ENCODE results near the gene DAB1. TPM values are rescaled to one million over a fixed set of nuclear protein-coding genes. Genes with fewer than 3 reads are reported as not detected.
A peak's percentile ranks its signal among the peaks of the same experiment; 100 is the strongest.

Gene DAB1
- total RNA-seq, 1 donor from 2014 or later, result 14.0 TPM

DNA sequence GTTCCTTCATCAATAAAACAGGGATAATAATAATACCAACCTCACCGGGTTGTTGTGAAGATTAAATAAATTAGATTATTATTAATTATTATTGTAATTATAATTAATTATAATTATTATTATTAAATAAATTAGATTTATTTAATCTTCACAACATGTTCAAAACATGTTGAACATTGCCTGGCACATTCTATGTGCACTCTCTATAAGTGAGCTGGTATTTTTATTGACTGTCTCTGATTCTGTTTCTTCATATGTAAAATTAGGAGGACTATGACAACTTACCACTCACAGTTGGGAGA is 457.2 kb downstream of the DAB1 start:
- Mint-ChIP-seq H3K4me1 (peaks cover 4% of the 10 kb centered on the region), H3K4me3 (no peak overlapping the region), H3K36me3 (ENCODE audit: low read depth) (no peaks in the 10 kb centered on the region), H3K9me3 (peaks cover 3% of the 10 kb centered on the region), H3K27ac (ENCODE audit: unreplicated experiment) (no peak overlapping the region), H3K27me3 (ENCODE audit: low read depth) (no peaks in the 10 kb centered on the region)
- TF ChIP-seq, protein P1, sequence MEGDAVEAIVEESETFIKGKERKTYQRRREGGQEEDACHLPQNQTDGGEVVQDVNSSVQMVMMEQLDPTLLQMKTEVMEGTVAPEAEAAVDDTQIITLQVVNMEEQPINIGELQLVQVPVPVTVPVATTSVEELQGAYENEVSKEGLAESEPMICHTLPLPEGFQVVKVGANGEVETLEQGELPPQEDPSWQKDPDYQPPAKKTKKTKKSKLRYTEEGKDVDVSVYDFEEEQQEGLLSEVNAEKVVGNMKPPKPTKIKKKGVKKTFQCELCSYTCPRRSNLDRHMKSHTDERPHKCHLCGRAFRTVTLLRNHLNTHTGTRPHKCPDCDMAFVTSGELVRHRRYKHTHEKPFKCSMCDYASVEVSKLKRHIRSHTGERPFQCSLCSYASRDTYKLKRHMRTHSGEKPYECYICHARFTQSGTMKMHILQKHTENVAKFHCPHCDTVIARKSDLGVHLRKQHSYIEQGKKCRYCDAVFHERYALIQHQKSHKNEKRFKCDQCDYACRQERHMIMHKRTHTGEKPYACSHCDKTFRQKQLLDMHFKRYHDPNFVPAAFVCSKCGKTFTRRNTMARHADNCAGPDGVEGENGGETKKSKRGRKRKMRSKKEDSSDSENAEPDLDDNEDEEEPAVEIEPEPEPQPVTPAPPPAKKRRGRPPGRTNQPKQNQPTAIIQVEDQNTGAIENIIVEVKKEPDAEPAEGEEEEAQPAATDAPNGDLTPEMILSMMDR (conservative IDR thresholded peaks at IDR 0.05), result no peak
- DNase-seq (ENCODE audit: low read depth, low spot score), result no peak

DNA sequence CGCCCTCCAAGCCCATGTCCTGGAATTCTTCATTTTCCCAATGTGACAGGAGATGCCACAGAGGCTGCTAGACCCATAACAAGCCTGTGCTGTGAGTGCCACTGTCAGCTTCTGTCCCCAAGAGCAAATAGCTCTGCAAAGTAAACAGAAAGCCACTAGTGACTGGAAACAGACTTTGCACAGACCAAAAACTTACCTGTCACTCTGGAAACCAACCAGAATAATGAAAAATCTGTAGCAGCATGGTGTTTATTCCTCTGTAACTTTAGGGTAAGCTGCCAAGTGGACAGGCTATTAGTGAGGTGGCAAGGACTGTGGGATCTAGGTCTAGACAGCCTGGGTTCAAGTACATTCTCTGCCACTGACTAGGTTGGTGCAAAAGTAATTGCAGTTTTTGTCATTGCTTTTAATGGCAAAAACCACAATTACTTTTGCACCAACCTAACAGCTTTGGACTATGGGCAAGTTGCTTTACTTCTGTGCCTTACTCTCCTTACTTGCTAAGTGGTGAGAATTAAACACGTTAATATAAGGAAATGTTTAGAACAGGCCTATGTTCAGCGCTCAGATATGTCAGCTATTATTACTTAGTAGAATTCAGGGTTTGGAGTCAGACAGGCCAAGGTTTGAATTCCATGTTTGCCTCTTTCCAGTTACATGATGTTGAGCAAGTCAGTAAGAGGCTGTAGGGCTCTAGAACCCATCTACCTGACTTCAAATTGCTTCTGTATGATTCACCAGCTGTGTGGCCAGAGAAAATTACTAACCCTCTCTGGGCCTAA is 457.8 kb downstream of the DAB1 start, which contains the start of gene C8B:
C8B (minus strand) TSS at position 100 of the 782 bp plus-strand sequence; CDS start at position 33, 67 bp downstream.
- TF ChIP-seq, protein P1 (conservative IDR thresholded peaks at IDR 0.05), result no peak
- H3K9me3 Mint-ChIP-seq, result peaks cover 3% of the 10 kb centered on the region
- H3K4me1 Mint-ChIP-seq, result peaks cover 4% of the 10 kb centered on the region
- DNase-seq (ENCODE audit: low read depth, low spot score), result no peak
- H3K27ac Mint-ChIP-seq (ENCODE audit: unreplicated experiment), result peak within 1 kb of the TSS; percentile 54
- no peaks in the 10 kb centered on the region for H3K36me3 Mint-ChIP-seq (ENCODE audit: low read depth)
- no peak within 1 kb of the TSS for H3K4me3 Mint-ChIP-seq
- H3K27me3 Mint-ChIP-seq (ENCODE audit: low read depth), result no peaks in the 10 kb centered on the region

DNA sequence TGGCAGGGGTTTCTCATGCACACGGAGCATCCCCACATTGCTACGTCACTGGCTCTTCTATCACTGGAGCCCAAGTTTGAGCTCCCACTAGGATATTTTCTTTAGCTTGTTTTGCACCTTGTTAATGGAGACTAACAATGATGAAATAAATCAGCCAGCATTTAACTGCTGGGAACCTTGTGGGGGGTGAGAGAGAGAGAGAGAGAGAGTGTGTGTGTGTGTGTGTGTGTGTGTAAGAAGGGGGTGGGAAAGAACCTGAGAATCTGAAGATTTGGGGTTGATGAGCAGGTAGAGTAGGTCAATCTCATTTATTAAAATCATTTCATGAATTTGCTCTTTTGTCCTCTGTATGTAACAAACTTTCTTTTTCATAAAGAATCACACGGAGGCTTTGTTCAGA is 458.7 kb downstream of the DAB1 start:
- peak overlapping the region; percentile 54 for H3K27ac Mint-ChIP-seq (ENCODE audit: unreplicated experiment)
- H3K4me1 Mint-ChIP-seq, result peaks cover 4% of the 10 kb centered on the region

DNA sequence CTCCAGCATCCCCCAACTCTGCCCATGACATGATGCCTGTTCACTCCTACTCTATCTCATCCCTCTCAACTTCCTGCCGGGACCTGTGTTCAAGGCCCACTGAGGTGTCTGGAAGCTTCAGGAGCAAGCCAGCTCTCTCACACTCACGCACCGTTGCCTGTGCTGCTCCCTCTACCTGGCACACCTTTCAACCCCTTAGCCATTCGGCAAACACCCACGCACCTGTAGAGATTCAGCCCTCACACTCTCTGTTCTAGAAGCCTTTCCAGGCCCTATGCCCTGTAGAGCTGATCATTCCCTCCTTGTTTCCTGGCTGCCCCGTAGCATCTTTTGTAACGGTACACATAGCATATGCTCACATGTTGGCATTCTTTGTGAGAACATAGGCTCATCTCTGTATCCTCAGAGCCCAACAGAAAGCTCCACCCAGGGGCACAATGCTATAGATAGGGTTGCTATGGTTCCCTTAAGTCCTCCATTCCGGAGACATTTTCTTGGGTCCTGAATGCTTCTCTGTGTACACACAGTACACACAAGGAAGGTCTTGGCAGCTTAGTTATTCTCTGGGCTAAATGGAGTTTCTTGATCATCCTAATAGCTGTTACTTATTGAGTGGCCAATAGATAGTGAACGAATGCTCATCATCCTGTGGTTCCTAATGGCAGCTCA is 459.4 kb downstream of the DAB1 start:
- Mint-ChIP-seq H3K4me1 (peaks cover 4% of the 10 kb centered on the region), H3K27ac (ENCODE audit: unreplicated experiment) (no peak overlapping the region), H3K9me3 (peaks cover 3% of the 10 kb centered on the region), H3K36me3 (ENCODE audit: low read depth) (no peaks in the 10 kb centered on the region), H3K4me3 (no peak overlapping the region), H3K27me3 (ENCODE audit: low read depth) (no peaks in the 10 kb centered on the region)
- no peak for DNase-seq (ENCODE audit: low read depth, low spot score)
- TF ChIP-seq, protein P1 (conservative IDR thresholded peaks at IDR 0.05), result no peak

More for the DNA sequence above, 458.7 kb downstream of the DAB1 start:
- TF ChIP-seq, protein P1 (conservative IDR thresholded peaks at IDR 0.05), result no peak
- no peaks in the 10 kb centered on the region for H3K36me3 Mint-ChIP-seq (ENCODE audit: low read depth)
- peaks cover 3% of the 10 kb centered on the region for H3K9me3 Mint-ChIP-seq
- H3K27me3 Mint-ChIP-seq (ENCODE audit: low read depth), result no peaks in the 10 kb centered on the region
- H3K4me3 Mint-ChIP-seq, result no peak overlapping the region
- no peak for DNase-seq (ENCODE audit: low read depth, low spot score)

DNA sequence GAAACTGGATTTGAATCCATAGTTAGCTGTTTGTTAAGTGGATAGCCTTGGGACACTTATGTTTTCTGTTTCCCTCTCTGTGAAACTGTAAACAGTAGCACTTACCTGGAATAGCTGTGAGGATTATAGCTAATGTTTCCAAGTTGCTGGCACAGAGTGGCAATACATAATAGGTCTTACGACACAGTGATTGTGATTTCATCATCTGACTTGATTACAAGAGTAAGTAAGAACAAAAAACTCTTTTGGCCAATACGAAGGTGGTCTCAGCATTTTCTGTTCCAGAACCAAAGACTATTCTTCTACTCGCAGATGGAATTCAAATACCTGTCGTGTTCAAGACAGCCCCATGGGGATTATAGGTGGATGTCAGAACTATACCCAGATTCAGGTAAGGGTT is 460.2 kb downstream of the DAB1 start:
- Mint-ChIP-seq H3K27ac (ENCODE audit: unreplicated experiment) (no peak overlapping the region), H3K4me1 (peaks cover 4% of the 10 kb centered on the region), H3K4me3 (no peak overlapping the region), H3K36me3 (ENCODE audit: low read depth) (no peaks in the 10 kb centered on the region), H3K27me3 (ENCODE audit: low read depth) (no peaks in the 10 kb centered on the region), H3K9me3 (peaks cover 2% of the 10 kb centered on the region)
- TF ChIP-seq, protein P1 (conservative IDR thresholded peaks at IDR 0.05), result no peak
- no peak for DNase-seq (ENCODE audit: low read depth, low spot score)
